EL (cell line): ENCODE data around the gene SYNPO2L.

Source experiments
- DNase-seq: peaks from one replicate; pipeline ENCODE4 v3.0.0-alpha.2; 2016

Gene SYNPO2L

GRCh38 chr10:73614720-73615119 is 41.1 kb downstream of the SYNPO2L start:
- DNase-seq: no peak

- no peak for DNase-seq
These were observed 46.7 kb downstream of the SYNPO2L start for GRCh38 chr10:73609116-73609515.

GRCh38 chr10:73601486-73601921 is 54.3 kb downstream of the SYNPO2L start:
- peak; percentile 14 for DNase-seq

- DNase-seq: peak; percentile 45
These were observed 58.5 kb downstream of the SYNPO2L start for GRCh38 chr10:73597346-73597745.
